HG03095 (cell line): Measurements from ENCODE around the gene WDR82.
A peak's percentile ranks its signal among the peaks of the same experiment; 100 is the strongest.

Experiments
- ATAC-seq: cut with Tn5 transposase; IDR thresholded peaks from one replicate; pipeline ENCODE4 v1.9.1; 2021; ENCODE audit warnings: moderate library complexity; ENCODE audit not compliant: unreplicated experiment

Gene WDR82, protein sequence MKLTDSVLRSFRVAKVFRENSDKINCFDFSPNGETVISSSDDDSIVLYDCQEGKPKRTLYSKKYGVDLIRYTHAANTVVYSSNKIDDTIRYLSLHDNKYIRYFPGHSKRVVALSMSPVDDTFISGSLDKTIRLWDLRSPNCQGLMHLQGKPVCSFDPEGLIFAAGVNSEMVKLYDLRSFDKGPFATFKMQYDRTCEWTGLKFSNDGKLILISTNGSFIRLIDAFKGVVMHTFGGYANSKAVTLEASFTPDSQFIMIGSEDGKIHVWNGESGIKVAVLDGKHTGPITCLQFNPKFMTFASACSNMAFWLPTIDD

DNA sequence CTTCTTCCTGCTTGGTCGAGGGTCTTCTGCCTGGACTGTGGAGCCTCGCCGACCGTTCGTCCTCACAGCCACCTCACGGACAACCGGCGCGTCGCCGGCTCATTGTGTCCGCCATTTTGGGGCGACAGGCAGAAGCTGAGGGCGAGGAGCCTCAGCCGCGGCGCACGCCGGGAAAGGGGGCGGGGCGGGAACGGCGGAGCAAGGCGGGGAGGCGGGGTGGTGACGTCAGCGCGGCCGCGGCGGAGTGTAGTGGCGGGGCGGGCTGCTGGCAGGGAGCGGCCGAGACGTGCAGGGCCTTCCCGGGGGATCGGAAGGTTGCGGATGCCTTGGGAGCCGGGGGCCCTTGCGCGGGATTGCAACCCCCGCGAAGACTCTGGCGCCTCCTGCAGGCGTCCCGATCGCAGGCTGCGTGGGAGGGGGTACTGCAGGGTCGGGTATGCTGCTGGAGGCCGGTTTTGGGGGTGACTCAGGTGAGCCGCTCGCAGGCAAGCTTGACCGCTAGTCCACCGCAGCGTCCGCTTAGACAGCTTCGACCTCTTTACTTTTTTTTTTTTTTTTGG lies at the start of gene WDR82:
Gene WDR82, minus strand, starts transcription at position 140 of the 560 bp plus-strand sequence. CDS start 288 bp downstream, outside the sequence.
- ATAC-seq: peak; percentile 83

DNA sequence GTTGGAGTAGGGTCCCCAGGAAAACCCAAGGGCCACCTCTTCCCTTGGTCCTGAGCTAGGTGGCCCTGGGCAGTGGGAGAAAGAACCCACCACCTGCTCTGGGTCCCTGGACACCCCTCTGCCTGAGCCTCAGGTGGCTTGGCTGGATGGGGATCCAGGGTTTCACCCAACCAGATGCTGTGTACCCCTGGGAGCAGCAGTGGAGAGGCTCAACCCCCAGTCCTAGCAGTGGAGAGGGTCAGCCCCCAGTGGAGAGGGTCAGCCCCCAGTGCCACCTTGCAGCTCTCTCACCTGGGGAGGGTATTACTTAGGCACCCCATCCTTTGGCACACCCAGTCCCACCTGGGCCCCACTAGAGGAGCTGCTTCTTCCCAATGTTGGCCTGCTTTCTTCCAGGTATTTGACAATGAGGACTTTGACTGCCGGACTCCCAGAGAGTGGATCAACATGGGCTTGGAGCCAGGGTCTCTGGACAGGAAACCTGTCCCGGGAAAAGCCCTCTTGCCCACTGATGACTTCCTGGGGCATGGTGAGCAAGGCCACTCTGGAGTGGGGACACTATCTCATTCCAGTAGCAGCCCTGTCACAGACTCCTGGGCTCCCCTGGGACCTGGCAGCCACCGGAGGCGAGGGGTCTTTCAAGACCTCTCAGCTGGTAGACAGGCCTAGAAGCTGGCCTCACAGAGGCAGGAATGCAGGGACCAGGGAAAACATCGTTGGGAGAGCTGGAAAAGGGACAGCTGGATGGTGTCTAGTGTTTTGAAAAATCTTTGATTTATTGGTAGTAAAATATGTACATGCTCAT lies 49.2 kb upstream of the WDR82 start:
- ATAC-seq: no peak

DNA sequence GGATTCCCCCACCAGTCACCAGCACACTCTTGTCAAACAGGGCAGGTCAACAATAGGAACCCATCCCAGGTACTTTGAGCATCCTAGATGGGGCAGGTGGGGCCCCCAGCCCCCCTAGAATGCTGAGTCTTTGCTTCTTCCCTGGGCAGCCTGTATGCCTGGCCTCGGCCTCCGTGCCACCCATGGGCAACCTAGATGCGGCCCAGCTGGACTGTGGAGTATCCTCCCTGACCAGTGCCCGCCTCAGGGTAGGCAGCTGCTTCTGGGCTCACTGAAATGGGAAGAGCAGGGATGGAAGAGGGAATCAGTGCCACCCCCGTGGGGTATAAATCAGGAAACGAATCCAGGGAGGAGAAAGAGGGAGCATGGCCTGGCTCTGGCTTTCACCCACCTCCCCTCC lies 48.5 kb upstream of the WDR82 start:
- ATAC-seq: no peak

DNA sequence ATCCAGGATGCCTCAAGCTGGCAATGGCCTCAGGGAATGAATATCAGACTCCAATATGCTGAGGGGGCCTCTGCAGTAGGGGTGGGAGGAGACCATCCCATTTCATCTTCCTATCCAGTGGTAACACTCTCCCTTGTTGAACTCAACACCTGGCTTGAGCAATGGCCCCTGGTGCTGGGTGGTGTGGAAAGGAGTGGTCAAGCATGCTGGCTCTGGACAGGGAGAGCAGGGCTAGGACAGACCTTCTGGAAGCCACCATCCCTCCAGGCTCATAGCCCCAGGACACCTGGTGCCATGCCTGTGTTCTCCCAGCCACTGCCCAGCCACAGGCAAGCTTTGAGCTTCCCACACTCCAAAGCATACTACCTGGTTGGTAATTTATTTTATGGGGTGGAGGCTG lies 47.2 kb upstream of the WDR82 start:
- no peak for ATAC-seq

- ATAC-seq: no peak
Measured at GRCh38 chr3:52324676-52325075, 46.2 kb upstream of the WDR82 start.

DNA sequence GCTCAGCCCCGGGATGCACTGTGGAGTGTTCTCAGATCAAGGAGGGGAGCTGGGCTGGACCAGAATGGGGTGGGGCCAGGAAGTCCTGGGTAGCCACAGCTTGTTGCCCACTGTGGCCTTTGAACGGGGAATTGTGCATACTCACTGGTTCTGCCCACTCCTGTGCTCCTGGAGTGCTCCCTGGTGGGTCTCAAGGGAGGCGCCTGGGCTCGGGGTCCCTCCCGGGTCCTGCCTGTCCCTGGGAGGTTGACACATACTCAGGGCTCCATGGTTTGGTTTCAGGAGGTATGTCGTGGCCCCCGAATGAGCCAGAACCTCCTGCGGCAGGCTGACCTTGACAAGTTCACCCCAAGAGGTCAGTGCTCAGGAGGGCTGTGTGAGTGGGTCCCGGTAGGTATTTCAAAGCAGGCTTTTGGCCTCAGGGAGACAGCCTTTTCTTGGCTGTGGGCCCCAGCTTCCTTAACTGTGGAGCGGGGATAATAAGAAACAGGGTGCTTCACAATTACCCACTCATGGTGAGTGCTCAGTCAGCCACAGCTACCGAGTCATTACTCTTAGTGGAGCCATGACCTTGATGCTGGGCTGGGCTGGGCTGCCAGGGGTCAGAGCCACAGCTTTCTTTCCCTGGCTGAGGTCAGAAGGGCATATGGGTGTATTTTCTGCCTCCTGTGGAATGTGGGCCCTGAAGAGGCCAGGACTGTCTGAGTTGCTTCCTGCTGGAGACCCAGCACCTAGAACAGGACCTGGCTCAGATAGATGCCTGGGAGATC lies 45.3 kb upstream of the WDR82 start:
- ATAC-seq: no peak

DNA sequence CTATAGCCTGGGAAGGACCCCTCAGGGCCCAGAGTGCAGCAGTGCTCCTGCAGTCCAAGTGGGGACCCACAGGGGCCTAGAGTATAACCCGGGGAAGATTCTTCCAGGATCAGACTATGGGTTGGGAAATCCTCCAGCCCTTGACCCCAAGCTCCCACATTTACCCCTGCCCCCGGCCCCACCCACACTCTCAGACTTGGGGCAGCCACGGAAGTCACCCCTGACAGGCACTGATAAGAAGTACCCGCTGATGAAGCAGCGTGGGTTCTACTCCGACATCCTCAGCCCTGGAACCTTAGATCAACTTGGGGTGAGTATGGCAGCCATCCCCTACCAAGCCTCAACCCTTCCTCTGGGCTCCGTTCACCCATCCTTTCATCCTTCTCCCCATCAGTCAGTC lies 44.0 kb upstream of the WDR82 start:
- ATAC-seq: no peak

GRCh38 chr3:52321481-52321880 lies 43.0 kb upstream of the WDR82 start:
- ATAC-seq: no peak

- ATAC-seq: no peak
Measured at GRCh38 chr3:52319921-52320595, 41.6 kb upstream of the WDR82 start.

- ATAC-seq: no peak
Measured at GRCh38 chr3:52318186-52318816, 39.9 kb upstream of the WDR82 start.

- ATAC-seq: no peak
Measured at GRCh38 chr3:52317208-52318000, 39.0 kb upstream of the WDR82 start.

DNA sequence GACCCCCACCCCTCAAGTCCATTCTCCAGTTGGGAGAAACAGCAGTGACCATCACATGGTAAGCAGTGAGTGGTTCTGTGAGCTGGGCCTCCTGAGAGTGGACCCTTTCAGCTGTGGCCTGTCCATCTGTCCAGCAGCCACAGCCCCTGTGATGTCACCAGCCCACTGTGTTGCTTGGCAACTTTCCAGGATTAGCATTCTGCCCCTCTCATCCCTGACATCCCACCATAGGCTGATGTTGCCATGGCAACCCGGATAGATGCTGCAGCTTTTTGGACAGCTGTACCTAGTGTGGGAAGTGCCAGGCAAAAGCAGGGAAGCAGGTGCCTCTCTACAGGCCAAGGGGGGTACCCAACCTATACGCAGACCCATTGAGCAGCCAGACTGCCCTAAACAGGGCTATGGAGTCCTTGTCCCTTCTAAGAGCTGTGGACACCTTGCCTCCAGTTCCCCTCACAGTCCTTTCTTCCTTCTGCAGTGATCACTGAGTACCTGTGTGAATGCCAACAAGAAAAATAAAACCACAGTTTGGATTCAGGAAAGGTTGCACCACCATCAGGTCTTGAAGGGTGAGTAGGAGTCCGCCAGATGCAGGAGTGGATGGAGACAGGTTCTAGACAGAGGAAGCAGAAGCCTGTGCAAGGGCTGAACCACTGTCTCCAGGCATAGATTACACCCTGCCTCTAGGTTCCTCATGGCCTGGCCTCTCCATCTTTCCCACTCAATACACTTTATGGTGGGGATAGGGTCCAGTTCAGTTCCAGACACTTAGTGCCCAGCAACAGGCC lies 37.7 kb upstream of the WDR82 start, which contains the start of gene DNAH1:
Gene DNAH1, plus strand, starts transcription at position 343 of the 788 bp plus-strand sequence. CDS start 6,124 bp downstream, outside the sequence.
- ATAC-seq: no peak

DNA sequence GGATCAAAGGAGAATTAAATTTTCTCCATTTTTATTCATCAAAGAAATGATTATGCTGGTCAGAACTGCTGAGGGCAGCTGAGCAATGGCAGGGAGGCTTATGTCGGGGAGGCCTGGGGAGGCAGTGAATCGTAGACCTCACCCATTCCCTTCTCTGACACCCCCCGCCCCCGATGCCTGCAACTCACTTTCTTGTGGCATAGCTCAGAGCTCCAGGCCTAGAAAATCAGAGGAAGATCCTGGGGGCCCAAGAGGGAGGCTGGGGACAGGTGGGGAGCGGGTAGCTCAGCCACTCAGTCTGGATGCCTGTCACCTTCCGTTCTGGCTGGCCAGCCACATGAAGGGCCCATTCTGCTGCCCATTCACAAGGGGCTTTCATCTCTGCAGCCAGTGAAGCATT lies 36.6 kb upstream of the WDR82 start:
- no peak for ATAC-seq

GRCh38 chr3:52314489-52314888 lies 36.0 kb upstream of the WDR82 start:
- no peak for ATAC-seq

DNA sequence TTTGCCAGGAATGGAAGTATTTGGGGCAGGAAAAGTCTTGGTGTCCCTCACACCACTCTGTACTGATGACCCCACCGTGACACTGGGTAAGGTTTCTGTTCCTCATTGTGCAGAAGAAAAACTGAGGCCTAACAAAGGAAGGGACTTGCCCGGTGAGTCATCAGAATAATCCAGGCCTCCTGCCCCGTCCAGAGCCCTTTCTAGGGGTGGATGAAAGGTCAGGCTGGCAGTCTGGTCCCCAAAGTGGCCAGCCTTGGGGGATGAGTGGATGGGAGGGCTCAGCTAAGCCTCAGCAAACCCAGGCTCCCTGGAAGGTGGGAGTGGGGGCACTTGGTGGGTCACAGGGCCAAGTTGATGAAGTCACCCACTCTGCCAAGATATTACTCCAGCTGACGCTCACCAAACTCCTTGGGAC lies 35.3 kb upstream of the WDR82 start:
- peak; percentile 85 for ATAC-seq

GRCh38 chr3:52313188-52313773 lies 34.8 kb upstream of the WDR82 start:
- ATAC-seq: peak; percentile 13

DNA sequence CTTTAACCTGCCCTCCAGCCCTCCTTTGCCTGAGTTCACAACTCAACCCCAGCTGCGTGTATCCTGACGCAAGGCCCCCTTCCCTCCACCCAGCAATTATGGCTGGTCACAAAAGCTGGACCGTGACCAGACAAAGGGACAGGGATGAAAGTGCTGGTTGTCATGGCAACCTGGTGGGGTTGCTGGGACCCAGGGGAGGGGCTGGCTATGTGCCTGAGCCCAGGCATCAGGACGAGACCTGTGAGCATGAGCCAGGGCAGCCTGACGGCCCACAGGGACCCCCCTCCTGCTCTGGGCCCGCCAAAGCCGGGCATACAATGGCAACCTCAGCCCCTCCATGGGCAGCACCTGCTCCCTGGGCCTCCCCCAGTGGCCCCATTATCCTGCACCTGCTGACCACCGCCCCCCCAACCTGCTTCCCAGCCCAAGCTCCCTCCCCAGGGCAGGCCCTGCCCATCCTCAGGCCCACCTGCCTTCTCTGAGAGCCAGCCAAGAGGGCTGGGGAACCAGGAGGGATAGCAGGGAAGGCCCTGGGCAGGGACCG lies 33.2 kb upstream of the WDR82 start:
- ATAC-seq: no peak
